Panc1 (cell line): Measurements from ENCODE around the gene KIAA0930. TPM values are rescaled to one million over a fixed set of nuclear protein-coding genes. Genes with fewer than 3 reads are reported as not detected.

ENCODE experiments used
- ATAC-seq: fragments of 200-7000 bp; cut with Tn5 transposase; 2 replicates; pipeline ENCODE4 v1.9.1; 2020; ENCODE audit warnings: mild to moderate bottlenecking, moderate library complexity
- BruUV-seq: library from RNA; stranded (reverse); fragments of 400-500 nt; replicated peaks from 2 replicates; lab custom pipeline; 2021; lab: Mats Ljungman, UMichigan
- CTCF ChIA-PET: fragments of 300-600 bp; sonication (Branson Sonifier 250); formaldehyde crosslinking; loops from one replicate; lab custom pipeline; 2022; ENCODE audit warnings: antibody characterized with exemption; lab: Charles Lee
- POLR2A ChIA-PET: fragments of 300-600 bp; sonication (Branson Sonifier 250); formaldehyde crosslinking; loops from one replicate; lab custom pipeline; 2022; ENCODE audit warnings: antibody characterized with exemption; lab: Charles Lee
- DNase-seq: peaks from one replicate; pipeline ENCODE4 v3.0.0-alpha.2; 2010; ENCODE audit warnings: low read depth, low spot score
- H3K27ac ChIP-seq: 2 replicates; pipeline ENCODE4 v1.5.1; 2011; ENCODE audit warnings: mild to moderate bottlenecking, low read length, inconsistent platforms
- H3K27me3 ChIP-seq: fragments of 200-500 bp; sonication (Bioruptor generic); 2 replicates; pipeline ENCODE4 v1.6.0; 2014; ENCODE audit warnings: low read length, inconsistent platforms; ENCODE audit not compliant: control insufficient read depth, insufficient read depth
- H3K36me3 ChIP-seq: fragments of 200-500 bp; sonication (Bioruptor generic); 2 replicates; pipeline ENCODE4 v1.5.1; 2014; ENCODE audit warnings: inconsistent platforms, mild to moderate bottlenecking, low read length, moderate library complexity; ENCODE audit not compliant: control insufficient read depth, insufficient read depth
- H3K4me1 ChIP-seq: 2 replicates; pipeline ENCODE4 v1.5.1; 2011; ENCODE audit warnings: inconsistent platforms, mild to moderate bottlenecking, low read length, moderate library complexity; ENCODE audit not compliant: control insufficient read depth, insufficient read depth
- H3K4me3 ChIP-seq, 2 experiments: 2 replicates each; pipeline ENCODE4 v1.5.1; 2011 to 2012; ENCODE audit warnings: low read depth in 2 of 2, low read length in 2 of 2, mild to moderate bottlenecking in 2 of 2, inconsistent platforms in 1 of 2, moderate library complexity in 1 of 2
- H3K9me3 ChIP-seq: fragments of 200-500 bp; sonication (Bioruptor generic); 2 replicates; pipeline ENCODE4 v1.5.1; 2014; ENCODE audit warnings: low read depth, mild to moderate bottlenecking, inconsistent platforms, low read length, moderate library complexity; ENCODE audit not compliant: control insufficient read depth, insufficient read depth
- POLR2AphosphoS5 ChIP-seq: IDR thresholded peaks from 2 replicates; pipeline ENCODE4 v1.6.1; 2012; ENCODE audit warnings: mild to moderate bottlenecking, low read depth, low read length, moderate library complexity
- SIN3A ChIP-seq: IDR thresholded peaks from 2 replicates; pipeline ENCODE4 v1.6.1; 2012; ENCODE audit warnings: low read depth, mild to moderate bottlenecking, low read length, moderate library complexity, borderline replicate concordance; ENCODE audit not compliant: insufficient read depth
- TCF7L2 ChIP-seq: IDR thresholded peaks from 2 replicates; pipeline ENCODE4 v1.6.1; 2011; ENCODE audit warnings: mild to moderate bottlenecking, low read depth, low read length, inconsistent platforms
- in situ Hi-C: cut with HindIII; loops from 2 replicates; pipeline ENCODE4 v1.10.0; 2016; ENCODE audit warnings: low sequenced_read_pairs, low pct_unique_long_range_greater_than_20kb
- intact Hi-C: fragments of 100-400 bp; cut with micrococcal nuclease; formaldehyde crosslinking; loops from one replicate; pipeline ENCODE4 v1.10.0; 2022; ENCODE audit not compliant: unreplicated experiment
- total RNA-seq: library from RNA; stranded (reverse); gene quantifications from one replicate; pipeline ENCODE4 v1.2.1, GENCODE V29; 2021; ENCODE audit not compliant: unreplicated experiment
- TF ChIP-seq, protein P1 (sequence below), 2 experiments: IDR thresholded peaks; 2 replicates each; pipeline ENCODE4 v1.6.1; 2011 to 2012; ENCODE audit warnings: low read depth in 2 of 2, control low read depth in 1 of 2, low read length in 1 of 2, mild to moderate bottlenecking in 1 of 2, moderate library complexity in 1 of 2; ENCODE audit not compliant: insufficient read depth in 1 of 2
- TF ChIP-seq, protein P2 (sequence below): fragments of 450-650 bp; IDR thresholded peaks from 2 replicates; pipeline ENCODE4 v1.5.1; 2017; ENCODE audit warnings: mild to moderate bottlenecking

KIAA0930 gene
- total RNA-seq, 1 experiment from 2014 or later = 42.5 TPM

GRCh38 chr22:45171830-45172229 lies 68.9 kb downstream of the KIAA0930 start:
- CTCF ChIA-PET = interaction anchor here (0.6 kb wide), 1 partner anchor 77 kb away, joined by 4 read pairs; no protein-coding TSS in a partner anchor
- in situ Hi-C loops = no loop called here
- no peaks in the 10 kb centered on the region for H3K9me3 ChIP-seq
- 0 out of 2 replicates have a peak, but pooled peaks cover 3% of the 10 kb centered on the region for H3K4me1 ChIP-seq
- H3K27ac ChIP-seq = no peak overlapping the region
- TF ChIP-seq, protein P1, sequence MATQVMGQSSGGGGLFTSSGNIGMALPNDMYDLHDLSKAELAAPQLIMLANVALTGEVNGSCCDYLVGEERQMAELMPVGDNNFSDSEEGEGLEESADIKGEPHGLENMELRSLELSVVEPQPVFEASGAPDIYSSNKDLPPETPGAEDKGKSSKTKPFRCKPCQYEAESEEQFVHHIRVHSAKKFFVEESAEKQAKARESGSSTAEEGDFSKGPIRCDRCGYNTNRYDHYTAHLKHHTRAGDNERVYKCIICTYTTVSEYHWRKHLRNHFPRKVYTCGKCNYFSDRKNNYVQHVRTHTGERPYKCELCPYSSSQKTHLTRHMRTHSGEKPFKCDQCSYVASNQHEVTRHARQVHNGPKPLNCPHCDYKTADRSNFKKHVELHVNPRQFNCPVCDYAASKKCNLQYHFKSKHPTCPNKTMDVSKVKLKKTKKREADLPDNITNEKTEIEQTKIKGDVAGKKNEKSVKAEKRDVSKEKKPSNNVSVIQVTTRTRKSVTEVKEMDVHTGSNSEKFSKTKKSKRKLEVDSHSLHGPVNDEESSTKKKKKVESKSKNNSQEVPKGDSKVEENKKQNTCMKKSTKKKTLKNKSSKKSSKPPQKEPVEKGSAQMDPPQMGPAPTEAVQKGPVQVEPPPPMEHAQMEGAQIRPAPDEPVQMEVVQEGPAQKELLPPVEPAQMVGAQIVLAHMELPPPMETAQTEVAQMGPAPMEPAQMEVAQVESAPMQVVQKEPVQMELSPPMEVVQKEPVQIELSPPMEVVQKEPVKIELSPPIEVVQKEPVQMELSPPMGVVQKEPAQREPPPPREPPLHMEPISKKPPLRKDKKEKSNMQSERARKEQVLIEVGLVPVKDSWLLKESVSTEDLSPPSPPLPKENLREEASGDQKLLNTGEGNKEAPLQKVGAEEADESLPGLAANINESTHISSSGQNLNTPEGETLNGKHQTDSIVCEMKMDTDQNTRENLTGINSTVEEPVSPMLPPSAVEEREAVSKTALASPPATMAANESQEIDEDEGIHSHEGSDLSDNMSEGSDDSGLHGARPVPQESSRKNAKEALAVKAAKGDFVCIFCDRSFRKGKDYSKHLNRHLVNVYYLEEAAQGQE (IDR thresholded peaks at IDR 0.05; ENCODE audit: insufficient read depth in 1 of 2, low read depth in 2 of 2, low read length in 1 of 2) = no peak
- TF ChIP-seq POLR2AphosphoS5 = no peak
- H3K4me3 ChIP-seq = no peak overlapping the region
- no TSS peak for BruUV-seq
- no peak for DNase-seq
- H3K27me3 ChIP-seq = no peaks in the 10 kb centered on the region
- no peak for ATAC-seq
- H3K36me3 ChIP-seq = peaks cover 51% of the 10 kb centered on the region
- POLR2A ChIA-PET = no interaction called here
- intact Hi-C loops = no loop called here

GRCh38 chr22:45169591-45170466 lies 70.9 kb downstream of the KIAA0930 start:
- ATAC-seq (no peak), DNase-seq (no peak)
- in situ Hi-C loops (no loop called here), intact Hi-C loops (no loop called here)
- POLR2A ChIA-PET = no interaction called here
- no peak overlapping the region for H3K4me3 ChIP-seq
- H3K27me3 ChIP-seq = no peaks in the 10 kb centered on the region
- peaks cover 48% of the 10 kb centered on the region for H3K36me3 ChIP-seq
- H3K27ac ChIP-seq = no peak overlapping the region
- no peaks in the 10 kb centered on the region for H3K9me3 ChIP-seq
- TF ChIP-seq POLR2AphosphoS5 = no peak
- TF ChIP-seq TCF7L2 = no peak
- TF ChIP-seq, protein P2, sequence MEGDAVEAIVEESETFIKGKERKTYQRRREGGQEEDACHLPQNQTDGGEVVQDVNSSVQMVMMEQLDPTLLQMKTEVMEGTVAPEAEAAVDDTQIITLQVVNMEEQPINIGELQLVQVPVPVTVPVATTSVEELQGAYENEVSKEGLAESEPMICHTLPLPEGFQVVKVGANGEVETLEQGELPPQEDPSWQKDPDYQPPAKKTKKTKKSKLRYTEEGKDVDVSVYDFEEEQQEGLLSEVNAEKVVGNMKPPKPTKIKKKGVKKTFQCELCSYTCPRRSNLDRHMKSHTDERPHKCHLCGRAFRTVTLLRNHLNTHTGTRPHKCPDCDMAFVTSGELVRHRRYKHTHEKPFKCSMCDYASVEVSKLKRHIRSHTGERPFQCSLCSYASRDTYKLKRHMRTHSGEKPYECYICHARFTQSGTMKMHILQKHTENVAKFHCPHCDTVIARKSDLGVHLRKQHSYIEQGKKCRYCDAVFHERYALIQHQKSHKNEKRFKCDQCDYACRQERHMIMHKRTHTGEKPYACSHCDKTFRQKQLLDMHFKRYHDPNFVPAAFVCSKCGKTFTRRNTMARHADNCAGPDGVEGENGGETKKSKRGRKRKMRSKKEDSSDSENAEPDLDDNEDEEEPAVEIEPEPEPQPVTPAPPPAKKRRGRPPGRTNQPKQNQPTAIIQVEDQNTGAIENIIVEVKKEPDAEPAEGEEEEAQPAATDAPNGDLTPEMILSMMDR = no peak
- no peak for TF ChIP-seq SIN3A
- TF ChIP-seq, protein P1 (IDR thresholded peaks at IDR 0.05; ENCODE audit: insufficient read depth in 1 of 2, low read depth in 2 of 2, low read length in 1 of 2) = no peak
- peaks cover 3% of the 10 kb centered on the region; the same call in 1 of the 2 replicates for H3K4me1 ChIP-seq
- CTCF ChIA-PET = no interaction called here
- no TSS peak for BruUV-seq
